ENCODE measurements around the gene DLG2.

The DLG2 gene

GRCh38 chr11:83957038-83957900 is 1669.9 kb downstream of the DLG2 start:
- intact Hi-C loops (cut with micrococcal nuclease), result no loop called here
- Mint-ChIP-seq H3K4me3 (no peak overlapping the region), H3K4me1 (ENCODE audit: low read depth) (no peaks in the 10 kb centered on the region), H3K27me3 (no peaks in the 10 kb centered on the region), H3K36me3 (ENCODE audit: low read depth) (no peaks in the 10 kb centered on the region), H3K27ac (no peak overlapping the region), H3K9me3 (no peaks in the 10 kb centered on the region)

GRCh38 chr11:83956119-83956697 is 1670.9 kb downstream of the DLG2 start:
- Mint-ChIP-seq H3K4me1 (ENCODE audit: low read depth) (no peaks in the 10 kb centered on the region), H3K27ac (no peak overlapping the region), H3K4me3 (no peak overlapping the region), H3K36me3 (ENCODE audit: low read depth) (no peaks in the 10 kb centered on the region), H3K9me3 (no peaks in the 10 kb centered on the region), H3K27me3 (no peaks in the 10 kb centered on the region)
- intact Hi-C loops (cut with micrococcal nuclease), result no loop called here

GRCh38 chr11:83954780-83955179 is 1672.4 kb downstream of the DLG2 start:
- Mint-ChIP-seq H3K4me3 (no peak overlapping the region), H3K4me1 (ENCODE audit: low read depth) (no peaks in the 10 kb centered on the region), H3K9me3 (no peaks in the 10 kb centered on the region), H3K36me3 (ENCODE audit: low read depth) (no peaks in the 10 kb centered on the region), H3K27ac (no peak overlapping the region), H3K27me3 (no peaks in the 10 kb centered on the region)
- intact Hi-C loops (cut with micrococcal nuclease), result no loop called here

- Mint-ChIP-seq H3K36me3 (ENCODE audit: low read depth) (no peaks in the 10 kb centered on the region), H3K27ac (no peak overlapping the region), H3K4me1 (ENCODE audit: low read depth) (no peaks in the 10 kb centered on the region), H3K4me3 (no peak overlapping the region), H3K27me3 (no peaks in the 10 kb centered on the region), H3K9me3 (no peaks in the 10 kb centered on the region)
- intact Hi-C loops (cut with micrococcal nuclease), result no loop called here
These were observed 1675.6 kb downstream of the DLG2 start for GRCh38 chr11:83951521-83951920.

- peaks cover 9% of the 10 kb centered on the region for H3K9me3 Mint-ChIP-seq
- H3K27me3 Mint-ChIP-seq, result no peaks in the 10 kb centered on the region
- H3K4me1 Mint-ChIP-seq (ENCODE audit: low read depth), result no peaks in the 10 kb centered on the region
- H3K4me3 Mint-ChIP-seq, result no peak overlapping the region
- intact Hi-C loops (cut with micrococcal nuclease), result no loop called here
- no peaks in the 10 kb centered on the region for H3K36me3 Mint-ChIP-seq (ENCODE audit: low read depth)
- H3K27ac Mint-ChIP-seq, result no peak overlapping the region
These were observed 1678.9 kb downstream of the DLG2 start for GRCh38 chr11:83948200-83948599.

- peaks cover 9% of the 10 kb centered on the region for H3K9me3 Mint-ChIP-seq
- no peaks in the 10 kb centered on the region for H3K4me1 Mint-ChIP-seq (ENCODE audit: low read depth)
- H3K4me3 Mint-ChIP-seq, result no peak overlapping the region
- no peaks in the 10 kb centered on the region for H3K36me3 Mint-ChIP-seq (ENCODE audit: low read depth)
- H3K27me3 Mint-ChIP-seq, result no peaks in the 10 kb centered on the region
- intact Hi-C loops (cut with micrococcal nuclease), result no loop called here
- no peak overlapping the region for H3K27ac Mint-ChIP-seq
These were observed 1681.2 kb downstream of the DLG2 start for GRCh38 chr11:83945976-83946375.

GRCh38 chr11:83941050-83941449 is 1686.1 kb downstream of the DLG2 start:
- intact Hi-C loops (cut with micrococcal nuclease), result no loop called here
- no peaks in the 10 kb centered on the region for H3K36me3 Mint-ChIP-seq (ENCODE audit: low read depth)
- H3K9me3 Mint-ChIP-seq, result peaks cover 12% of the 10 kb centered on the region
- no peak overlapping the region for H3K27ac Mint-ChIP-seq
- H3K4me3 Mint-ChIP-seq, result no peak overlapping the region
- no peaks in the 10 kb centered on the region for H3K27me3 Mint-ChIP-seq
- H3K4me1 Mint-ChIP-seq (ENCODE audit: low read depth), result no peaks in the 10 kb centered on the region

GRCh38 chr11:83938148-83938547 is 1689.0 kb downstream of the DLG2 start:
- H3K4me3 Mint-ChIP-seq, result no peak overlapping the region
- H3K27me3 Mint-ChIP-seq, result no peaks in the 10 kb centered on the region
- intact Hi-C loops (cut with micrococcal nuclease), result no loop called here
- peaks cover 5% of the 10 kb centered on the region for H3K9me3 Mint-ChIP-seq
- H3K4me1 Mint-ChIP-seq (ENCODE audit: low read depth), result no peaks in the 10 kb centered on the region
- H3K36me3 Mint-ChIP-seq (ENCODE audit: low read depth), result no peaks in the 10 kb centered on the region
- no peak overlapping the region for H3K27ac Mint-ChIP-seq

- no peaks in the 10 kb centered on the region for H3K4me1 Mint-ChIP-seq (ENCODE audit: low read depth)
- H3K4me3 Mint-ChIP-seq, result no peak overlapping the region
- no peaks in the 10 kb centered on the region for H3K36me3 Mint-ChIP-seq (ENCODE audit: low read depth)
- no peak overlapping the region for H3K27ac Mint-ChIP-seq
- intact Hi-C loops (cut with micrococcal nuclease), result no loop called here
- peaks cover 5% of the 10 kb centered on the region for H3K9me3 Mint-ChIP-seq
- H3K27me3 Mint-ChIP-seq, result no peaks in the 10 kb centered on the region
These were observed 1694.1 kb downstream of the DLG2 start for GRCh38 chr11:83933008-83933407.

GRCh38 chr11:83927422-83927821 is 1699.7 kb downstream of the DLG2 start:
- intact Hi-C loops (cut with micrococcal nuclease), result no loop called here
- H3K4me3 Mint-ChIP-seq, result no peak overlapping the region
- H3K27me3 Mint-ChIP-seq, result no peaks in the 10 kb centered on the region
- no peaks in the 10 kb centered on the region for H3K9me3 Mint-ChIP-seq
- H3K36me3 Mint-ChIP-seq (ENCODE audit: low read depth), result no peaks in the 10 kb centered on the region
- H3K27ac Mint-ChIP-seq, result no peak overlapping the region
- H3K4me1 Mint-ChIP-seq (ENCODE audit: low read depth), result no peaks in the 10 kb centered on the region

GRCh38 chr11:83924795-83925542 is 1702.2 kb downstream of the DLG2 start:
- no peaks in the 10 kb centered on the region for H3K36me3 Mint-ChIP-seq (ENCODE audit: low read depth)
- no peak overlapping the region for H3K4me3 Mint-ChIP-seq
- H3K27ac Mint-ChIP-seq, result no peak overlapping the region
- intact Hi-C loops (cut with micrococcal nuclease), result no loop called here
- no peaks in the 10 kb centered on the region for H3K27me3 Mint-ChIP-seq
- H3K4me1 Mint-ChIP-seq (ENCODE audit: low read depth), result no peaks in the 10 kb centered on the region
- no peaks in the 10 kb centered on the region for H3K9me3 Mint-ChIP-seq

- Mint-ChIP-seq H3K4me3 (no peak overlapping the region), H3K36me3 (ENCODE audit: low read depth) (no peaks in the 10 kb centered on the region), H3K27ac (no peak overlapping the region), H3K9me3 (no peaks in the 10 kb centered on the region), H3K4me1 (ENCODE audit: low read depth) (no peaks in the 10 kb centered on the region), H3K27me3 (no peaks in the 10 kb centered on the region)
- intact Hi-C loops (cut with micrococcal nuclease), result no loop called here
These were observed 1703.2 kb downstream of the DLG2 start for GRCh38 chr11:83923961-83924360.

- Mint-ChIP-seq H3K36me3 (ENCODE audit: low read depth) (no peaks in the 10 kb centered on the region), H3K27me3 (no peaks in the 10 kb centered on the region), H3K27ac (no peak overlapping the region), H3K9me3 (peaks cover 7% of the 10 kb centered on the region), H3K4me1 (ENCODE audit: low read depth) (no peaks in the 10 kb centered on the region), H3K4me3 (no peak overlapping the region)
- intact Hi-C loops (cut with micrococcal nuclease), result no loop called here
These were observed 1704.2 kb downstream of the DLG2 start for GRCh38 chr11:83922953-83923352.

- no peaks in the 10 kb centered on the region for H3K27me3 Mint-ChIP-seq
- no peak overlapping the region for H3K4me3 Mint-ChIP-seq
- H3K9me3 Mint-ChIP-seq, result peaks cover 7% of the 10 kb centered on the region
- intact Hi-C loops (cut with micrococcal nuclease), result no loop called here
- no peaks in the 10 kb centered on the region for H3K4me1 Mint-ChIP-seq (ENCODE audit: low read depth)
- no peaks in the 10 kb centered on the region for H3K36me3 Mint-ChIP-seq (ENCODE audit: low read depth)
- no peak overlapping the region for H3K27ac Mint-ChIP-seq
These were observed 1704.8 kb downstream of the DLG2 start for GRCh38 chr11:83922318-83922717.
